ENCODE results near the gene DUOX1. TPM values are rescaled to one million over a fixed set of nuclear protein-coding genes. Genes with fewer than 3 reads are reported as not detected.

The DUOX1 gene
- total and polyA plus RNA-seq, 2 donors (not counting 1 experiment from before 2014, with no cell fraction given): 0.27 TPM; not detected in 1

DNA sequence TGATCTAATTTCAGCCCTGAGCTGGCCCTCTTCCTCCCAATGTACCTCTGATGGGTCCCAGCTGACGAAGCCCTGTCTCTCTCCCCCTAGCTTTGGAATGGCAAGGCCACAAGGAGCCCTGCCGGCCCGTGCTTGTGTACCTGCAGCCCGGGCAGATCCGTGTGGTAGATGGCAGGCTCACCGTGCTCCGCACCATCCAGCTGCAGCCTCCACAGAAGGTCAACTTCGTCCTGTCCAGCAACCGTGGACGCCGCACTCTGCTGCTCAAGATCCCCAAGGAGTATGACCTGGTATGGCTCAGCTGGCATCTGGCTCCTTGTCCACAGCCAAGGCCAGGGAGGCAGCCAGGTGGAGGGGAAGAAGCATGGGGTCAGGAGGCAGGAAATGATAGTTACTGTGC is 14.2 kb downstream of the DUOX1 start:
- H4K20me1 ChIP-seq (ENCODE audit: control insufficient read depth, insufficient read depth, low read length, poor library complexity, severe bottlenecking): no peaks in the 10 kb centered on the region
- H3K36me3 ChIP-seq (replicated peaks in 1 of 2; ENCODE audit: control extremely low read depth in 1 of 2, control insufficient read depth in 1 of 2, extremely low read depth in 1 of 2, insufficient read depth in 2 of 2, low read length in 1 of 2): no peaks in the 10 kb centered on the region
- H3K4me1 ChIP-seq (ENCODE audit: control insufficient read depth in 2 of 2, insufficient read depth in 2 of 2, low read length in 2 of 2): no peaks in the 10 kb centered on the region
- WGBS (ENCODE audit: insufficient coverage): 94% methylated on average over 11 of the region's 11 CpGs
- intact Hi-C loops (cut with micrococcal nuclease): no loop called here
- no peak overlapping the region for H2AFZ ChIP-seq (ENCODE audit: insufficient read depth, low read depth, low read length, poor library complexity, severe bottlenecking)
- ChIA-PET CTCF (no interaction called here), POLR2A (no interaction called here)
- ATAC-seq (ENCODE audit: low read depth) (no peak), DNase-seq (no peak)
- no peaks in the 10 kb centered on the region for H3K9me3 ChIP-seq (ENCODE audit: control extremely low read depth in 1 of 3, control insufficient read depth in 2 of 3, insufficient read depth in 1 of 3, low read length in 2 of 3)
- H3K27ac Mint-ChIP-seq: no peak overlapping the region
- H3K4me1 Mint-ChIP-seq: no peaks in the 10 kb centered on the region
- TF ChIP-seq, protein P1, sequence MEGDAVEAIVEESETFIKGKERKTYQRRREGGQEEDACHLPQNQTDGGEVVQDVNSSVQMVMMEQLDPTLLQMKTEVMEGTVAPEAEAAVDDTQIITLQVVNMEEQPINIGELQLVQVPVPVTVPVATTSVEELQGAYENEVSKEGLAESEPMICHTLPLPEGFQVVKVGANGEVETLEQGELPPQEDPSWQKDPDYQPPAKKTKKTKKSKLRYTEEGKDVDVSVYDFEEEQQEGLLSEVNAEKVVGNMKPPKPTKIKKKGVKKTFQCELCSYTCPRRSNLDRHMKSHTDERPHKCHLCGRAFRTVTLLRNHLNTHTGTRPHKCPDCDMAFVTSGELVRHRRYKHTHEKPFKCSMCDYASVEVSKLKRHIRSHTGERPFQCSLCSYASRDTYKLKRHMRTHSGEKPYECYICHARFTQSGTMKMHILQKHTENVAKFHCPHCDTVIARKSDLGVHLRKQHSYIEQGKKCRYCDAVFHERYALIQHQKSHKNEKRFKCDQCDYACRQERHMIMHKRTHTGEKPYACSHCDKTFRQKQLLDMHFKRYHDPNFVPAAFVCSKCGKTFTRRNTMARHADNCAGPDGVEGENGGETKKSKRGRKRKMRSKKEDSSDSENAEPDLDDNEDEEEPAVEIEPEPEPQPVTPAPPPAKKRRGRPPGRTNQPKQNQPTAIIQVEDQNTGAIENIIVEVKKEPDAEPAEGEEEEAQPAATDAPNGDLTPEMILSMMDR (IDR thresholded peaks at IDR 0.05): no peak
- TF ChIP-seq EZH2 (IDR thresholded peaks at IDR 0.05; ENCODE audit: borderline replicate concordance, insufficient read depth, low read depth, low read length, poor library complexity, severe bottlenecking): no peak
- H3K79me2 ChIP-seq (ENCODE audit: control insufficient read depth, insufficient read depth, low read length): no peaks in the 10 kb centered on the region
- no peak overlapping the region for H3K4me3 Mint-ChIP-seq
- H3K4me3 ChIP-seq (ENCODE audit: control extremely low read depth in 1 of 5, extremely low read depth in 1 of 5, insufficient read depth in 1 of 5, low read depth in 2 of 5, low read length in 4 of 5): no peak overlapping the region
- no peak overlapping the region for H3K4me2 ChIP-seq (replicated peaks; ENCODE audit: low read depth, low read length, poor library complexity, severe bottlenecking)
- H3K9ac ChIP-seq (ENCODE audit: low read length): no peak overlapping the region
- H3K9me3 Mint-ChIP-seq (ENCODE audit: insufficient read depth): no peaks in the 10 kb centered on the region
- H3K27ac ChIP-seq (ENCODE audit: low read length in 2 of 2): no peak overlapping the region
- H3K27me3 Mint-ChIP-seq: no peaks in the 10 kb centered on the region
- no peaks in the 10 kb centered on the region for H3K27me3 ChIP-seq (replicated peaks in 1 of 4; ENCODE audit: control extremely low read depth in 1 of 4, control insufficient read depth in 3 of 4, insufficient read depth in 4 of 4, low read length in 3 of 4)

- Histone ChIP-seq H3K36me3 (replicated peaks in 1 of 2; ENCODE audit: control extremely low read depth in 1 of 2, control insufficient read depth in 1 of 2, extremely low read depth in 1 of 2, insufficient read depth in 2 of 2, low read length in 1 of 2) (no peaks in the 10 kb centered on the region), H4K20me1 (ENCODE audit: control insufficient read depth, insufficient read depth, low read length, poor library complexity, severe bottlenecking) (no peaks in the 10 kb centered on the region), H3K79me2 (ENCODE audit: control insufficient read depth, insufficient read depth, low read length) (no peaks in the 10 kb centered on the region), H2AFZ (ENCODE audit: insufficient read depth, low read depth, low read length, poor library complexity, severe bottlenecking) (no peak overlapping the region), H3K9ac (ENCODE audit: low read length) (no peak overlapping the region), H3K9me3 (ENCODE audit: control extremely low read depth in 1 of 3, control insufficient read depth in 2 of 3, insufficient read depth in 1 of 3, low read length in 2 of 3) (no peaks in the 10 kb centered on the region), H3K4me1 (ENCODE audit: control insufficient read depth in 2 of 2, insufficient read depth in 2 of 2, low read length in 2 of 2) (no peaks in the 10 kb centered on the region), H3K4me2 (replicated peaks; ENCODE audit: low read depth, low read length, poor library complexity, severe bottlenecking) (no peak overlapping the region), H3K27ac (ENCODE audit: low read length in 2 of 2) (no peak overlapping the region), H3K4me3 (ENCODE audit: control extremely low read depth in 1 of 5, extremely low read depth in 1 of 5, insufficient read depth in 1 of 5, low read depth in 2 of 5, low read length in 4 of 5) (no peak overlapping the region), H3K27me3 (replicated peaks in 1 of 4; ENCODE audit: control extremely low read depth in 1 of 4, control insufficient read depth in 3 of 4, insufficient read depth in 4 of 4, low read length in 3 of 4) (no peaks in the 10 kb centered on the region)
- TF ChIP-seq, protein P1 (IDR thresholded peaks at IDR 0.05): no peak
- TF ChIP-seq EZH2 (IDR thresholded peaks at IDR 0.05; ENCODE audit: borderline replicate concordance, insufficient read depth, low read depth, low read length, poor library complexity, severe bottlenecking): no peak
- H3K27me3 Mint-ChIP-seq: no peaks in the 10 kb centered on the region
- H3K4me1 Mint-ChIP-seq: no peaks in the 10 kb centered on the region
- intact Hi-C loops (cut with micrococcal nuclease): no loop called here
- ATAC-seq (ENCODE audit: low read depth) (no peak), DNase-seq (no peak)
- H3K9me3 Mint-ChIP-seq (ENCODE audit: insufficient read depth): no peaks in the 10 kb centered on the region
- ChIA-PET CTCF (interaction anchor here (1.4 kb wide), 1 partner anchor 13 kb away, joined by 3 read pairs; no protein-coding TSS in a partner anchor), POLR2A (no interaction called here)
- H3K27ac Mint-ChIP-seq: no peak overlapping the region
- WGBS (ENCODE audit: insufficient coverage): 90% methylated on average over 9 of the region's 9 CpGs
- no peak overlapping the region for H3K4me3 Mint-ChIP-seq
These were observed 15.0 kb downstream of the DUOX1 start for GRCh38 chr15:45144775-45145174.
